Choroid plexus epithelial cell (primary cell): ENCODE measurements around the gene CADM1.

Experiments used
- DNase-seq: peaks from one replicate; pipeline ENCODE4 v3.0.0-alpha.2; 2010; ENCODE audit warnings: low read depth
- H3K4me3 ChIP-seq: 2 replicates; pipeline ENCODE4 v1.5.1; 2011; ENCODE audit warnings: low read depth, mild to moderate bottlenecking, control low read depth, low read length, moderate library complexity
- CTCF ChIP-seq: conservative IDR thresholded peaks from 2 replicates; pipeline ENCODE4 v1.5.1; 2011; ENCODE audit warnings: low read depth, mild to moderate bottlenecking, control low read depth, inconsistent platforms, low read length, moderate library complexity

The CADM1 gene

GRCh38 chr11:115181538-115181937, 322.7 kb downstream of the CADM1 start:
- DNase-seq, result no peak
- no peak overlapping the region for H3K4me3 ChIP-seq
- TF ChIP-seq CTCF, result no peak

- no peak overlapping the region for H3K4me3 ChIP-seq
- no peak for DNase-seq
- TF ChIP-seq CTCF, result no peak
Measured at GRCh38 chr11:115180272-115180671, 323.9 kb downstream of the CADM1 start.

GRCh38 chr11:115179636-115180035, 324.6 kb downstream of the CADM1 start:
- DNase-seq, result no peak
- no peak for TF ChIP-seq CTCF
- H3K4me3 ChIP-seq, result no peak overlapping the region

- TF ChIP-seq CTCF, result no peak
- no peak for DNase-seq
- no peak overlapping the region for H3K4me3 ChIP-seq
Measured at GRCh38 chr11:115178705-115179104, 325.5 kb downstream of the CADM1 start.

GRCh38 chr11:115173136-115173535, 331.1 kb downstream of the CADM1 start:
- TF ChIP-seq CTCF, result no peak
- no peak for DNase-seq
- no peak overlapping the region for H3K4me3 ChIP-seq

- TF ChIP-seq CTCF, result peak; percentile 78
- no peak overlapping the region for H3K4me3 ChIP-seq
- peak; percentile 68 for DNase-seq
Measured at GRCh38 chr11:115170133-115170815, 333.9 kb downstream of the CADM1 start.

GRCh38 chr11:115169251-115169650, 335.0 kb downstream of the CADM1 start:
- no peak for DNase-seq
- TF ChIP-seq CTCF, result no peak
- no peak overlapping the region for H3K4me3 ChIP-seq
